HEK293 (cell line): Measurements from ENCODE around the gene RDH16.

Experiments
- GLI4 ChIP-seq: fragments of 450-650 bp; formaldehyde crosslinking; IDR thresholded peaks from 2 replicates; pipeline ENCODE4 v1.5.1; 2016; ENCODE audit warnings: missing biosample characterization, missing genetic modification characterization
- MYNN ChIP-seq: fragments of 450-650 bp; formaldehyde crosslinking; IDR thresholded peaks from 2 replicates; pipeline ENCODE4 v1.5.1; 2016; ENCODE audit warnings: missing biosample characterization, missing genetic modification characterization, borderline replicate concordance
- SETDB1 ChIP-seq: IDR thresholded peaks from one replicate; pipeline ENCODE4 v1.6.1; 2017; ENCODE audit warnings: mild to moderate bottlenecking, low read length, moderate library complexity, mixed read lengths; ENCODE audit not compliant: insufficient read length
- TCF7L2 ChIP-seq: IDR thresholded peaks from 2 replicates; pipeline ENCODE4 v1.6.1; 2011; ENCODE audit warnings: low read depth, mild to moderate bottlenecking, inconsistent platforms, low read length, moderate library complexity, borderline replicate concordance
- ZNF114 ChIP-seq: fragments of 450-650 bp; formaldehyde crosslinking; IDR thresholded peaks from 2 replicates; pipeline ENCODE4 v1.5.0; 2017; ENCODE audit warnings: missing biosample characterization, missing genetic modification characterization
- ZNF133 ChIP-seq: fragments of 450-650 bp; formaldehyde crosslinking; IDR thresholded peaks from 2 replicates; pipeline ENCODE4 v1.5.1; 2016; ENCODE audit warnings: missing biosample characterization, missing genetic modification characterization
- ZNF274 ChIP-seq, 2 experiments: fragments of 200-500 bp in 1 of 2; fragments of 450-650 bp in 1 of 2; sonication (Bioruptor generic) in 1 of 2; formaldehyde crosslinking in 1 of 2; IDR thresholded peaks; 2 replicates each; pipeline versions ENCODE4 v1.5.1 to v1.6.1; 2014 to 2016; ENCODE audit warnings: borderline replicate concordance in 1 of 2, inconsistent platforms in 1 of 2, low read length in 1 of 2, missing biosample characterization in 1 of 2, missing genetic modification characterization in 1 of 2
- ZNF350 ChIP-seq: fragments of 450-650 bp; formaldehyde crosslinking; IDR thresholded peaks from 2 replicates; pipeline ENCODE4 v1.5.0; 2017; ENCODE audit warnings: missing biosample characterization, mild to moderate bottlenecking, missing genetic modification characterization
- ZNF558 ChIP-seq: fragments of 450-650 bp; formaldehyde crosslinking; IDR thresholded peaks from 2 replicates; pipeline ENCODE4 v1.5.1; 2016; ENCODE audit warnings: missing biosample characterization, missing genetic modification characterization
- ZNF670 ChIP-seq: fragments of 450-650 bp; formaldehyde crosslinking; IDR thresholded peaks from 2 replicates; pipeline ENCODE4 v1.5.1; 2016; ENCODE audit warnings: missing biosample characterization, missing genetic modification characterization, low read depth
- ZNF707 ChIP-seq: fragments of 450-650 bp; formaldehyde crosslinking; IDR thresholded peaks from 2 replicates; pipeline ENCODE4 v1.5.1; 2016; ENCODE audit warnings: missing biosample characterization, missing genetic modification characterization
- TF ChIP-seq, protein P1 (sequence below): fragments of 450-650 bp; formaldehyde crosslinking; IDR thresholded peaks from 2 replicates; pipeline ENCODE4 v1.5.1; 2016; ENCODE audit warnings: missing biosample characterization, missing genetic modification characterization
- TF ChIP-seq, protein P2 (sequence below): fragments of 450-650 bp; formaldehyde crosslinking; IDR thresholded peaks from 2 replicates; pipeline ENCODE4 v1.5.1; 2016; ENCODE audit warnings: missing biosample characterization, missing genetic modification characterization, low read depth

DNA sequence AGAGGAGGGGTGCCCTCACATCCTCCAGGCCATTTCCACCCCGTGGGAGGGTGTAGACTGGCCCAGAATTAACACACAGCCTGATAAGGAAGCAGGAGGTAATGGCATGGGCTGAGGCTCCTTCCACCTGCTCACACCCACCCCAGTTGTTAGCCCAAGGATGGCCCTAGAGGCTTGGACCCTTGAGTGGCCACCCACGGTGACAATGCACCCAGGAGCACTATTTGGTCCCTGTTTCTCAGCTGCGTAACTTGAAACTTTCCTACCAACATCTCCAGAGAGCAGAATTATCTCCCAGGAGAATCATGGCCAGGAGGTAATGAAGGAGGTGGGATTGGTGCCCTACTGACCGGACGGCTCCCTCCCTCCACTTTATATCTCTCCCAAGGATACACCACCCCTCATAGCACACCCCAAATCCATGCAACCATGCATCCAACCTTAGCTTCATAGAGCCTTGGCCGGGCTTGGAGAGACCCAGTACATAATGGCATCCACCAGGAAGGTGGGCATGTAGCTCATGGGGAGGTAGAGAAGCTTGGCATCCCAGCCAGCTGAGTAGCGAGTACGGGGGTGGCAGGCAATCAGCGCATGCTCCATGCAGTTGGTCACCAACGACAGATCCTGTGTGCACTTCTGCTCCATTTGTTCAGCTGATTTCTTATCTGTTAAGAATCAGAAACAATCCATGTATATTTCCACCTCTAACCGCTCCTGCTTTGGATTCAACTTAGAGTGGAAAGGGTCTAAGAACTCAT, 5.6 kb downstream of the RDH16 start:
- TF ChIP-seq, protein P1, sequence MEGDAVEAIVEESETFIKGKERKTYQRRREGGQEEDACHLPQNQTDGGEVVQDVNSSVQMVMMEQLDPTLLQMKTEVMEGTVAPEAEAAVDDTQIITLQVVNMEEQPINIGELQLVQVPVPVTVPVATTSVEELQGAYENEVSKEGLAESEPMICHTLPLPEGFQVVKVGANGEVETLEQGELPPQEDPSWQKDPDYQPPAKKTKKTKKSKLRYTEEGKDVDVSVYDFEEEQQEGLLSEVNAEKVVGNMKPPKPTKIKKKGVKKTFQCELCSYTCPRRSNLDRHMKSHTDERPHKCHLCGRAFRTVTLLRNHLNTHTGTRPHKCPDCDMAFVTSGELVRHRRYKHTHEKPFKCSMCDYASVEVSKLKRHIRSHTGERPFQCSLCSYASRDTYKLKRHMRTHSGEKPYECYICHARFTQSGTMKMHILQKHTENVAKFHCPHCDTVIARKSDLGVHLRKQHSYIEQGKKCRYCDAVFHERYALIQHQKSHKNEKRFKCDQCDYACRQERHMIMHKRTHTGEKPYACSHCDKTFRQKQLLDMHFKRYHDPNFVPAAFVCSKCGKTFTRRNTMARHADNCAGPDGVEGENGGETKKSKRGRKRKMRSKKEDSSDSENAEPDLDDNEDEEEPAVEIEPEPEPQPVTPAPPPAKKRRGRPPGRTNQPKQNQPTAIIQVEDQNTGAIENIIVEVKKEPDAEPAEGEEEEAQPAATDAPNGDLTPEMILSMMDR, result no peak
- TF ChIP-seq GLI4 (tag by site-specific recombination), result no peak
- TF ChIP-seq ZNF133 (tag by site-specific recombination), result no peak
- no peak for TF ChIP-seq ZNF274 (IDR thresholded peaks at IDR 0.05; ENCODE audit: low read length)
- no peak for TF ChIP-seq ZNF274 (tag by site-specific recombination; IDR thresholded peaks at IDR 0.05; ENCODE audit: borderline replicate concordance)
- TF ChIP-seq SETDB1, result no peak
- no peak for TF ChIP-seq ZNF114 (tag by site-specific recombination)
- TF ChIP-seq, protein P2, sequence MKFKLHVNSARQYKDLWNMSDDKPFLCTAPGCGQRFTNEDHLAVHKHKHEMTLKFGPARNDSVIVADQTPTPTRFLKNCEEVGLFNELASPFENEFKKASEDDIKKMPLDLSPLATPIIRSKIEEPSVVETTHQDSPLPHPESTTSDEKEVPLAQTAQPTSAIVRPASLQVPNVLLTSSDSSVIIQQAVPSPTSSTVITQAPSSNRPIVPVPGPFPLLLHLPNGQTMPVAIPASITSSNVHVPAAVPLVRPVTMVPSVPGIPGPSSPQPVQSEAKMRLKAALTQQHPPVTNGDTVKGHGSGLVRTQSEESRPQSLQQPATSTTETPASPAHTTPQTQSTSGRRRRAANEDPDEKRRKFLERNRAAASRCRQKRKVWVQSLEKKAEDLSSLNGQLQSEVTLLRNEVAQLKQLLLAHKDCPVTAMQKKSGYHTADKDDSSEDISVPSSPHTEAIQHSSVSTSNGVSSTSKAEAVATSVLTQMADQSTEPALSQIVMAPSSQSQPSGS (tag by site-specific recombination), result no peak
- TF ChIP-seq TCF7L2, result no peak
- no peak for TF ChIP-seq ZNF350 (tag by site-specific recombination)
- no peak for TF ChIP-seq ZNF707
- TF ChIP-seq MYNN (tag by site-specific recombination), result no peak
- no peak for TF ChIP-seq ZNF558 (tag by site-specific recombination)
- TF ChIP-seq ZNF670 (tag by site-specific recombination), result no peak
